Measurements from ENCODE around the gene RAD51B. TPM values are rescaled to one million over a fixed set of nuclear protein-coding genes. Genes with fewer than 3 reads are reported as not detected.

The RAD51B gene
- total and polyA plus RNA-seq, 8 donors, result 10.8 to 18.3 (median 14.1) TPM

DNA sequence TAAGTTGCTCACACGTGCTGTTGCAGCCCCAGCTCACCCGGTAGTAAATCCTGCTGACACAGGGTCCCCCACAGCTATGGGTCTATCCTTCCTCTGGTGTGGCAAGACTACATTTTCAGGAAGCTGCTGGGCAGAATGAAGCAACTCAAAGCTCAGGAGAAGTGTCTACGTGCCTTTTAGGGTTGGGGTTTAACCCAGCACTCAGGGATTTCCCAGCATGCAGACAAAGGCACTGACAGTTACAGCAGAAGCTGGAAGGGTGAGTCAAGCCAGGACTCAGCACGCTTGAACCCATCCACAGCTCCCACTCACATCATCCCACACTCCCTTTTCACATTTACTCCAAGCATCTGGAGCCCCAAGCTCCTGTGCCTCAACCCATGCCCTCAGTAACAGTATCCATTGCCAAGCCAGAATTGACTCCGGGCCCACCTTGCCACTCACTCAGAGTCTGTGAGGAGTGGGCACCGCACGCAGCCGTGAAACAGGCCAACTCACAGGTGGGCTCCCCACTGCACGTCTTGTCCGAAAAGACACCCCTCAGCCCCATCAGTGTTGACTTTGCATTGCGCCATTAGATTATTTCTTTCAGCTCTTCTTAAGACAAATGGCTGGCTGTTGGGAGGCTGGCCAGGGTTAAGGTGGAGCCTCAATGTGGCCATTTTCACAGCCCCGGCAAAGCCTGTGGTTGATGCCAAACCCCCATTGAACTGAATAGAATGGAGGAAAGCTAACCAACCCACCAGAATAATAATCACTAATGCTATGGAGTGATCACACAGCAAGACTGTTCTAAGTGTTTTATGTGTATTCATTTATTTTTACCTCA lies 913.7 kb downstream of the RAD51B start:
- TF ChIP-seq, protein P1, sequence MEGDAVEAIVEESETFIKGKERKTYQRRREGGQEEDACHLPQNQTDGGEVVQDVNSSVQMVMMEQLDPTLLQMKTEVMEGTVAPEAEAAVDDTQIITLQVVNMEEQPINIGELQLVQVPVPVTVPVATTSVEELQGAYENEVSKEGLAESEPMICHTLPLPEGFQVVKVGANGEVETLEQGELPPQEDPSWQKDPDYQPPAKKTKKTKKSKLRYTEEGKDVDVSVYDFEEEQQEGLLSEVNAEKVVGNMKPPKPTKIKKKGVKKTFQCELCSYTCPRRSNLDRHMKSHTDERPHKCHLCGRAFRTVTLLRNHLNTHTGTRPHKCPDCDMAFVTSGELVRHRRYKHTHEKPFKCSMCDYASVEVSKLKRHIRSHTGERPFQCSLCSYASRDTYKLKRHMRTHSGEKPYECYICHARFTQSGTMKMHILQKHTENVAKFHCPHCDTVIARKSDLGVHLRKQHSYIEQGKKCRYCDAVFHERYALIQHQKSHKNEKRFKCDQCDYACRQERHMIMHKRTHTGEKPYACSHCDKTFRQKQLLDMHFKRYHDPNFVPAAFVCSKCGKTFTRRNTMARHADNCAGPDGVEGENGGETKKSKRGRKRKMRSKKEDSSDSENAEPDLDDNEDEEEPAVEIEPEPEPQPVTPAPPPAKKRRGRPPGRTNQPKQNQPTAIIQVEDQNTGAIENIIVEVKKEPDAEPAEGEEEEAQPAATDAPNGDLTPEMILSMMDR (IDR thresholded peaks at IDR 0.05), result no peak
- peaks cover 9 to 82% of the 10 kb centered on the region in 2 donors for H3K4me1 ChIP-seq
- H3K36me3 ChIP-seq, result no peaks in the 10 kb centered on the region
- DNase-seq, result peak in 1 of 4 donors; percentile 63
- no peak overlapping the region for H3K4me3 ChIP-seq
- peak; percentile 68 for ATAC-seq
- no peaks in the 10 kb centered on the region for H3K9me3 ChIP-seq
- peak overlapping the region; percentile 33 to 92 for H3K27ac ChIP-seq
- intact Hi-C loops (cut with DNase I), result no loop called here
- H3K27me3 ChIP-seq, result no peaks in the 10 kb centered on the region

DNA sequence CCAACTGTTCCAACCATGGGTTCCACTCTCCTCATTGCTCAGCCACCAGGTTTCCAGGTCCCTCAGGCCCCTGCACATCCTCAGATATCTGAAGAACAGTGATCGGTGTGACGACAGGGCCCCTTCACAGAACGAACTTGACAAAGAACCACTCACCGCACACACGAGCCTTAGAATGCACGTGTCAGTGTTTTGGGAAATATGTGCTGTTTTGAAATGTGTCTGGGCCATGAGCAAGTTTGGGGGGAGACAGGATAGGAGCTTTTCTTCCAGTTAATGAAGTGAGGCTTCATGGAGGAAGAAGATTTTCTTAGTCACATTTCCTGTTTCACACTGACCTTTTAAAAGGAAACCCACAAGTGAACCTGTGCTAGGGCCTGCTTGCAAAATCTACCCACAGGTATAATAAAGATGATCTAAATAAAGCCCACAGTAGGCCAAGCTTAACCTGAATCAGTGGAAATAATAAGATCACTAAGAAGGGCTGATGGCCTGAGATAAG lies 914.7 kb downstream of the RAD51B start:
- TF ChIP-seq, protein P1 (IDR thresholded peaks at IDR 0.05), result no peak
- peaks cover 6 to 73% of the 10 kb centered on the region in 2 donors for H3K4me1 ChIP-seq
- DNase-seq, result no peak
- H3K9me3 ChIP-seq, result no peaks in the 10 kb centered on the region
- no peaks in the 10 kb centered on the region for H3K36me3 ChIP-seq
- ATAC-seq, result peak; percentile 26
- intact Hi-C loops (cut with DNase I), result no loop called here
- peak overlapping the region; percentile 33 to 92 for H3K27ac ChIP-seq
- H3K27me3 ChIP-seq, result peaks cover 0 to 8% of the 10 kb centered on the region in 2 donors
- H3K4me3 ChIP-seq, result no peak overlapping the region

- DNase-seq, result no peak
- Histone ChIP-seq H3K27me3 (peaks cover 0 to 8% of the 10 kb centered on the region in 2 donors), H3K9me3 (no peaks in the 10 kb centered on the region), H3K4me1 (peaks cover 5 to 62% of the 10 kb centered on the region in 2 donors), H3K27ac (peak overlapping the region; percentile 3 to 92), H3K36me3 (no peaks in the 10 kb centered on the region), H3K4me3 (no peak overlapping the region)
- TF ChIP-seq, protein P1 (IDR thresholded peaks at IDR 0.05), result no peak
- no peak for ATAC-seq
- intact Hi-C loops (cut with DNase I), result no loop called here
Observed at GRCh38 chr14:68735856-68736255, 916.3 kb downstream of the RAD51B start.

- Histone ChIP-seq H3K4me1 (peaks cover 5 to 62% of the 10 kb centered on the region in 2 donors), H3K9me3 (peaks cover 0 to 4% of the 10 kb centered on the region in 2 donors), H3K27ac (peak overlapping the region; percentile 3 to 92), H3K36me3 (no peaks in the 10 kb centered on the region), H3K4me3 (no peak overlapping the region), H3K27me3 (peaks cover 0 to 8% of the 10 kb centered on the region in 2 donors)
- intact Hi-C loops (cut with DNase I), result no loop called here
- no peak for DNase-seq
- ATAC-seq, result peak; percentile 13
- TF ChIP-seq, protein P1 (IDR thresholded peaks at IDR 0.05), result no peak
Observed at GRCh38 chr14:68736471-68736871, 916.9 kb downstream of the RAD51B start.

- TF ChIP-seq, protein P1 (IDR thresholded peaks at IDR 0.05), result no peak
- Histone ChIP-seq H3K9me3 (peaks cover 0 to 4% of the 10 kb centered on the region in 2 donors), H3K27ac (no peak overlapping the region), H3K4me1 (peaks cover 5 to 62% of the 10 kb centered on the region in 2 donors), H3K27me3 (peaks cover 0 to 8% of the 10 kb centered on the region in 2 donors), H3K4me3 (no peak overlapping the region), H3K36me3 (no peaks in the 10 kb centered on the region)
- intact Hi-C loops (cut with DNase I), result no loop called here
- ATAC-seq, result no peak
- no peak for DNase-seq
Observed at GRCh38 chr14:68737086-68737485, 917.5 kb downstream of the RAD51B start.

All from left lung (tissue), 10 donors.